DND-41 (cell line): ENCODE measurements around the gene RAET1E.

Experiments
- CTCF ChIP-seq: IDR thresholded peaks from 2 replicates; pipeline ENCODE4 v1.5.1; 2012; ENCODE audit warnings: borderline replicate concordance, low read length, moderate library complexity, mild to moderate bottlenecking; ENCODE audit not compliant: poor library complexity, severe bottlenecking; ENCODE audit errors: extremely low read depth
- EZH2 ChIP-seq: IDR thresholded peaks from 3 replicates; pipeline ENCODE4 v1.6.1; 2012; ENCODE audit warnings: borderline replicate concordance, low read depth, mild to moderate bottlenecking, moderate library complexity, low read length, inconsistent platforms; ENCODE audit not compliant: severe bottlenecking

DNA sequence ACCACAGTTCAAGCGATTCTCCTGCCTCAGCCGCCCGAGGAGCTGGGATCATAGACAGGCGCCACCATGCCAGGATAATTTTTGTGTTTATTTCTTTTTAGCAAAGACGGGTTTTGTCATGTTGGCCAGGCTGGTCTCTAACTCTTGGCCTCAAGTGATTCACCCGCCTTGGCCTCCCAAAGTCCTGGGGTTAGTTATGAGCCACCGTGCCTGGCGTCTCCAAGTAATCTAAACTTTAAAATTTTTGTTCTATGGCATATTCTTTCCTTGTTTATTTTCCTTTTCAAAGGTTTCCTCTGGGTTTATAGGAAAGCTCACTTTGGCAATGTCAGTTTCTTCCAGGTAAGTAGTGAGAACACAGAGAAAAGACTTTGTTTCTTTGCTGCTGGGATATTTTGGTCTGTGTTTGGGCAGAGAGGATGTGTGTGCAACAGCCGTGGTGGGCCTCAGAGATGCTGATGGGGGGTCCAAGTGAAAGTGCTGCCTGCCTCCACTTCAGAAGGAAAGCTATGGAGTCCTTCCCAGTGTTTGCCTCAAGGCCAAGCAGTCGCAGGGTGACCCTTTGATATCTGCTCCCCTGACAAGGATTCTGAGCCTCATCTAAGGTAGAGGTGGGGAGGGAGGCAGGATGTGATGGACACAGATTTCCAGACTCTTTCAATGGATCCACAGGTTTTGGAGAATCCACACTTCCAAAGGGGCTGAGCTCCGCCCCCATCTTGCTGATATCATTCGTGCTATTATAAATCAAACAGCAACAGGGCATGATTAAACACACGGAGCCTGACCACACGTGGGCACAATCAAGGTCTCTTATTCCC is 36.1 kb downstream of the RAET1E start:
- no peak for TF ChIP-seq CTCF
- no peak for TF ChIP-seq EZH2
